ENCODE results near the gene GALNT13.

DNA sequence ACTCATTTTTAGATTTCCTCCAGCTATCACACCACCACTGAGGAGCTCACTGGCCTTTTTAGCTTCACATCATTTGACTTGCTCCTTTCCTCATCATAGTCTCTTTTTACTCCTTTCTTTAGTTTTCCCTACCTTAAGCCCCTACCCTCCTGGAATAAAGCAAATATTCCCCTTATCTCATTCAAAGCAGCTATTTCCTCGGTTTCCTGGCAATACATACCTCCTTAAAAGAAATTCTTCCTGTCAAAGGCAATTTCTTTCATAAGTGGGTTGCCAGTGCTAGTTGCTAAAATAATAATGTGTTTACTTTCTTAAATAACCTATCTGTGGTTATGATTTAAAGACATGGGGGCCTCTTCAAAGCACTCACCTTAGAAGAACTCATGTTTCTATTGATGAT is 359.3 kb downstream of the GALNT13 start:
- TF ChIP-seq ZNF629 (CRISPR knock-in tag; conservative IDR thresholded peaks at IDR 0.05) (no peak), HDAC6 (IDR thresholded peaks at IDR 0.05; ENCODE audit: low read depth, low read length) (no peak), HNRNPK (IDR thresholded peaks at IDR 0.05; ENCODE audit: low read depth, low read length, poor library complexity, severe bottlenecking) (no peak), RNF2 (conservative IDR thresholded peaks at IDR 0.05; ENCODE audit: low read depth) (no peak), POLR2A (IDR thresholded peaks at IDR 0.05; ENCODE audit: insufficient read depth in 1 of 2, low read depth in 2 of 2, low read length in 2 of 2) (no peak), PHB2 (IDR thresholded peaks at IDR 0.05; ENCODE audit: partially characterized antibody) (no peak), ATF1 (CRISPR knock-in tag; IDR thresholded peaks at IDR 0.05) (no peak), SP2 (CRISPR knock-in tag; IDR thresholded peaks at IDR 0.05) (no peak), CAMTA2 (CRISPR knock-in tag; IDR thresholded peaks at IDR 0.05; ENCODE audit: borderline replicate concordance) (no peak)
- TF ChIP-seq, protein P1, sequence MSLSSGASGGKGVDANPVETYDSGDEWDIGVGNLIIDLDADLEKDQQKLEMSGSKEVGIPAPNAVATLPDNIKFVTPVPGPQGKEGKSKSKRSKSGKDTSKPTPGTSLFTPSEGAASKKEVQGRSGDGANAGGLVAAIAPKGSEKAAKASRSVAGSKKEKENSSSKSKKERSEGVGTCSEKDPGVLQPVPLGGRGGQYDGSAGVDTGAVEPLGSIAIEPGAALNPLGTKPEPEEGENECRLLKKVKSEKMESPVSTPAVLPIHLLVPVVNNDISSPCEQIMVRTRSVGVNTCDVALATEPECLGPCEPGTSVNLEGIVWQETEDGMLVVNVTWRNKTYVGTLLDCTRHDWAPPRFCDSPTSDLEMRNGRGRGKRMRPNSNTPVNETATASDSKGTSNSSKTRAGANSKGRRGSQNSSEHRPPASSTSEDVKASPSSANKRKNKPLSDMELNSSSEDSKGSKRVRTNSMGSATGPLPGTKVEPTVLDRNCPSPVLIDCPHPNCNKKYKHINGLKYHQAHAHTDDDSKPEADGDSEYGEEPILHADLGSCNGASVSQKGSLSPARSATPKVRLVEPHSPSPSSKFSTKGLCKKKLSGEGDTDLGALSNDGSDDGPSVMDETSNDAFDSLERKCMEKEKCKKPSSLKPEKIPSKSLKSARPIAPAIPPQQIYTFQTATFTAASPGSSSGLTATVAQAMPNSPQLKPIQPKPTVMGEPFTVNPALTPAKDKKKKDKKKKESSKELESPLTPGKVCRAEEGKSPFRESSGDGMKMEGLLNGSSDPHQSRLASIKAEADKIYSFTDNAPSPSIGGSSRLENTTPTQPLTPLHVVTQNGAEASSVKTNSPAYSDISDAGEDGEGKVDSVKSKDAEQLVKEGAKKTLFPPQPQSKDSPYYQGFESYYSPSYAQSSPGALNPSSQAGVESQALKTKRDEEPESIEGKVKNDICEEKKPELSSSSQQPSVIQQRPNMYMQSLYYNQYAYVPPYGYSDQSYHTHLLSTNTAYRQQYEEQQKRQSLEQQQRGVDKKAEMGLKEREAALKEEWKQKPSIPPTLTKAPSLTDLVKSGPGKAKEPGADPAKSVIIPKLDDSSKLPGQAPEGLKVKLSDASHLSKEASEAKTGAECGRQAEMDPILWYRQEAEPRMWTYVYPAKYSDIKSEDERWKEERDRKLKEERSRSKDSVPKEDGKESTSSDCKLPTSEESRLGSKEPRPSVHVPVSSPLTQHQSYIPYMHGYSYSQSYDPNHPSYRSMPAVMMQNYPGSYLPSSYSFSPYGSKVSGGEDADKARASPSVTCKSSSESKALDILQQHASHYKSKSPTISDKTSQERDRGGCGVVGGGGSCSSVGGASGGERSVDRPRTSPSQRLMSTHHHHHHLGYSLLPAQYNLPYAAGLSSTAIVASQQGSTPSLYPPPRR (CRISPR knock-in tag; IDR thresholded peaks at IDR 0.05; ENCODE audit: borderline replicate concordance) = no peak
- TF ChIP-seq, protein P2, sequence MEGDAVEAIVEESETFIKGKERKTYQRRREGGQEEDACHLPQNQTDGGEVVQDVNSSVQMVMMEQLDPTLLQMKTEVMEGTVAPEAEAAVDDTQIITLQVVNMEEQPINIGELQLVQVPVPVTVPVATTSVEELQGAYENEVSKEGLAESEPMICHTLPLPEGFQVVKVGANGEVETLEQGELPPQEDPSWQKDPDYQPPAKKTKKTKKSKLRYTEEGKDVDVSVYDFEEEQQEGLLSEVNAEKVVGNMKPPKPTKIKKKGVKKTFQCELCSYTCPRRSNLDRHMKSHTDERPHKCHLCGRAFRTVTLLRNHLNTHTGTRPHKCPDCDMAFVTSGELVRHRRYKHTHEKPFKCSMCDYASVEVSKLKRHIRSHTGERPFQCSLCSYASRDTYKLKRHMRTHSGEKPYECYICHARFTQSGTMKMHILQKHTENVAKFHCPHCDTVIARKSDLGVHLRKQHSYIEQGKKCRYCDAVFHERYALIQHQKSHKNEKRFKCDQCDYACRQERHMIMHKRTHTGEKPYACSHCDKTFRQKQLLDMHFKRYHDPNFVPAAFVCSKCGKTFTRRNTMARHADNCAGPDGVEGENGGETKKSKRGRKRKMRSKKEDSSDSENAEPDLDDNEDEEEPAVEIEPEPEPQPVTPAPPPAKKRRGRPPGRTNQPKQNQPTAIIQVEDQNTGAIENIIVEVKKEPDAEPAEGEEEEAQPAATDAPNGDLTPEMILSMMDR (CRISPR knock-in tag; IDR thresholded peaks at IDR 0.05) = no peak
- TF ChIP-seq, protein P3, sequence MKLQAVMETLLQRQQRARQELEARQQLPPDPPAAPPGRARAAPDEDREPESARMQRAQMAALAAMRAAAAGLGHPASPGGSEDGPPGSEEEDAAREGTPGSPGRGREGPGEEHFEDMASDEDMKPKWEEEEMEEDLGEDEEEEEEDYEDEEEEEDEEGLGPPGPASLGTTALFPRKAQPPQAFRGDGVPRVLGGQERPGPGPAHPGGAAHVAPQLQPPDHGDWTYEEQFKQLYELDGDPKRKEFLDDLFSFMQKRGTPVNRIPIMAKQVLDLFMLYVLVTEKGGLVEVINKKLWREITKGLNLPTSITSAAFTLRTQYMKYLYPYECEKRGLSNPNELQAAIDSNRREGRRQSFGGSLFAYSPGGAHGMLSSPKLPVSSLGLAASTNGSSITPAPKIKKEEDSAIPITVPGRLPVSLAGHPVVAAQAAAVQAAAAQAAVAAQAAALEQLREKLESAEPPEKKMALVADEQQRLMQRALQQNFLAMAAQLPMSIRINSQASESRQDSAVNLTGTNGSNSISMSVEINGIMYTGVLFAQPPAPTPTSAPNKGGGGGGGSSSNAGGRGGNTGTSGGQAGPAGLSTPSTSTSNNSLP (IDR thresholded peaks at IDR 0.05; ENCODE audit: low read depth, low read length) = no peak
- TF ChIP-seq, protein P4, sequence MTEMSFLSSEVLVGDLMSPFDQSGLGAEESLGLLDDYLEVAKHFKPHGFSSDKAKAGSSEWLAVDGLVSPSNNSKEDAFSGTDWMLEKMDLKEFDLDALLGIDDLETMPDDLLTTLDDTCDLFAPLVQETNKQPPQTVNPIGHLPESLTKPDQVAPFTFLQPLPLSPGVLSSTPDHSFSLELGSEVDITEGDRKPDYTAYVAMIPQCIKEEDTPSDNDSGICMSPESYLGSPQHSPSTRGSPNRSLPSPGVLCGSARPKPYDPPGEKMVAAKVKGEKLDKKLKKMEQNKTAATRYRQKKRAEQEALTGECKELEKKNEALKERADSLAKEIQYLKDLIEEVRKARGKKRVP (CRISPR knock-in tag; IDR thresholded peaks at IDR 0.05) = no peak
